Activated T-cell treated with anti-CD3 and anti-CD28 coated beads, Interleukin-2, amount 50 U/mL, for 4 hours (primary cell): Measurements from ENCODE around the gene FOXS1. TPM values are rescaled to one million over a fixed set of nuclear protein-coding genes. Genes with fewer than 3 reads are reported as not detected.
A peak's percentile ranks its signal among the peaks of the same experiment; 100 is the strongest.

Source experiments
- ATAC-seq, 2 donors: fragments of 200-7000 bp; cut with Tn5 transposase; one replicate each; pipeline ENCODE4 v1.10.0; 2021
- DNase-seq: peaks from one replicate; pipeline ENCODE4 v3.0.0-alpha.2; 2020
- H3K27me3 Mint-ChIP-seq: one replicate; pipeline ENCODE4 v1.8.0; 2021; ENCODE audit warnings: low read depth, mixed read lengths
- H3K36me3 Mint-ChIP-seq: one replicate; pipeline ENCODE4 v1.8.0; 2022; ENCODE audit warnings: mixed read lengths; ENCODE audit not compliant: insufficient read depth
- H3K4me1 Mint-ChIP-seq: one replicate; pipeline ENCODE4 v1.8.0; 2021; ENCODE audit warnings: low read depth, mixed read lengths
- H3K4me3 Mint-ChIP-seq: one replicate; pipeline ENCODE4 v1.8.0; 2021; ENCODE audit warnings: mild to moderate bottlenecking, moderate library complexity, mixed read lengths
- H3K9me3 Mint-ChIP-seq: one replicate; pipeline ENCODE4 v1.8.0; 2021; ENCODE audit warnings: mixed read lengths
- total RNA-seq, 3 donors: library from RNA; stranded (reverse); gene quantifications; one replicate each; pipeline ENCODE4 v1.2.1, GENCODE V29; 2021

FOXS1 gene
- total RNA-seq, 3 donors from 2014 or later, result not detected

GRCh38 chr20:31866221-31866620 lies 20.8 kb upstream of the FOXS1 start:
- Mint-ChIP-seq H3K4me1 (peaks cover 18% of the 10 kb centered on the region), H3K27me3 (peaks cover 29% of the 10 kb centered on the region), H3K9me3 (no peaks in the 10 kb centered on the region), H3K4me3 (no peak overlapping the region), H3K36me3 (no peaks in the 10 kb centered on the region)
- DNase-seq (no peak), ATAC-seq (no peak)

GRCh38 chr20:31864521-31865400 lies 19.4 kb upstream of the FOXS1 start:
- Mint-ChIP-seq H3K36me3 (no peaks in the 10 kb centered on the region), H3K4me1 (peaks cover 12% of the 10 kb centered on the region), H3K9me3 (no peaks in the 10 kb centered on the region), H3K27me3 (peaks cover 30% of the 10 kb centered on the region), H3K4me3 (no peak overlapping the region)
- DNase-seq, result no peak
- ATAC-seq, result no peak

GRCh38 chr20:31863296-31864085 lies 18.1 kb upstream of the FOXS1 start:
- DNase-seq, result no peak
- H3K9me3 Mint-ChIP-seq, result no peaks in the 10 kb centered on the region
- H3K4me3 Mint-ChIP-seq, result no peak overlapping the region
- no peak for ATAC-seq
- H3K36me3 Mint-ChIP-seq, result no peaks in the 10 kb centered on the region
- peaks cover 28% of the 10 kb centered on the region for H3K27me3 Mint-ChIP-seq
- peaks cover 8% of the 10 kb centered on the region for H3K4me1 Mint-ChIP-seq

GRCh38 chr20:31862506-31862905 lies 17.1 kb upstream of the FOXS1 start:
- Mint-ChIP-seq H3K4me3 (no peak overlapping the region), H3K4me1 (peaks cover 9% of the 10 kb centered on the region), H3K27me3 (peaks cover 29% of the 10 kb centered on the region), H3K36me3 (no peaks in the 10 kb centered on the region), H3K9me3 (no peaks in the 10 kb centered on the region)
- DNase-seq (no peak), ATAC-seq (no peak)

- DNase-seq (no peak), ATAC-seq (no peak)
- Mint-ChIP-seq H3K9me3 (no peaks in the 10 kb centered on the region), H3K27me3 (peaks cover 29% of the 10 kb centered on the region), H3K4me3 (peak overlapping the region; percentile 65), H3K4me1 (peaks cover 9% of the 10 kb centered on the region), H3K36me3 (no peaks in the 10 kb centered on the region)
Observed at GRCh38 chr20:31862157-31862470, 16.7 kb upstream of the FOXS1 start.

GRCh38 chr20:31861385-31862156 lies 16.2 kb upstream of the FOXS1 start:
- Mint-ChIP-seq H3K9me3 (no peaks in the 10 kb centered on the region), H3K4me3 (peak overlapping the region; percentile 65), H3K27me3 (peaks cover 29% of the 10 kb centered on the region), H3K36me3 (no peaks in the 10 kb centered on the region), H3K4me1 (peaks cover 9% of the 10 kb centered on the region)
- ATAC-seq (peak; percentile 92 to 96), DNase-seq (peak; percentile 56)

- peaks cover 9% of the 10 kb centered on the region for H3K4me1 Mint-ChIP-seq
- H3K4me3 Mint-ChIP-seq, result peak overlapping the region; percentile 19
- ATAC-seq (peak; percentile 52), DNase-seq (no peak)
- no peaks in the 10 kb centered on the region for H3K9me3 Mint-ChIP-seq
- peaks cover 29% of the 10 kb centered on the region for H3K27me3 Mint-ChIP-seq
- no peaks in the 10 kb centered on the region for H3K36me3 Mint-ChIP-seq
Observed at GRCh38 chr20:31861135-31861384, 15.7 kb upstream of the FOXS1 start.

- peaks cover 9% of the 10 kb centered on the region for H3K4me1 Mint-ChIP-seq
- H3K27me3 Mint-ChIP-seq, result peaks cover 29% of the 10 kb centered on the region
- no peaks in the 10 kb centered on the region for H3K9me3 Mint-ChIP-seq
- H3K36me3 Mint-ChIP-seq, result no peaks in the 10 kb centered on the region
- ATAC-seq (no peak), DNase-seq (no peak)
- H3K4me3 Mint-ChIP-seq, result peak overlapping the region; percentile 19
Observed at GRCh38 chr20:31860390-31861134, 15.2 kb upstream of the FOXS1 start.

- DNase-seq (no peak), ATAC-seq (no peak)
- no peak overlapping the region for H3K4me3 Mint-ChIP-seq
- H3K4me1 Mint-ChIP-seq, result peaks cover 9% of the 10 kb centered on the region
- H3K27me3 Mint-ChIP-seq, result peaks cover 29% of the 10 kb centered on the region
- H3K9me3 Mint-ChIP-seq, result no peaks in the 10 kb centered on the region
- no peaks in the 10 kb centered on the region for H3K36me3 Mint-ChIP-seq
Observed at GRCh38 chr20:31859998-31860380, 14.6 kb upstream of the FOXS1 start.

- H3K27me3 Mint-ChIP-seq, result peaks cover 29% of the 10 kb centered on the region
- H3K9me3 Mint-ChIP-seq, result no peaks in the 10 kb centered on the region
- H3K4me3 Mint-ChIP-seq, result no peak overlapping the region
- no peaks in the 10 kb centered on the region for H3K36me3 Mint-ChIP-seq
- ATAC-seq, result no peak
- no peak for DNase-seq
- H3K4me1 Mint-ChIP-seq, result peaks cover 9% of the 10 kb centered on the region
Observed at GRCh38 chr20:31859266-31859997, 14.0 kb upstream of the FOXS1 start.

GRCh38 chr20:31858760-31859083 lies 13.3 kb upstream of the FOXS1 start:
- Mint-ChIP-seq H3K36me3 (no peaks in the 10 kb centered on the region), H3K4me3 (no peak overlapping the region), H3K9me3 (no peaks in the 10 kb centered on the region), H3K27me3 (peaks cover 32% of the 10 kb centered on the region), H3K4me1 (peaks cover 9% of the 10 kb centered on the region)
- ATAC-seq, result no peak
- no peak for DNase-seq

GRCh38 chr20:31857861-31858759 lies 12.7 kb upstream of the FOXS1 start:
- Mint-ChIP-seq H3K27me3 (peaks cover 32% of the 10 kb centered on the region), H3K4me1 (peaks cover 9% of the 10 kb centered on the region), H3K36me3 (no peaks in the 10 kb centered on the region), H3K4me3 (no peak overlapping the region), H3K9me3 (no peaks in the 10 kb centered on the region)
- ATAC-seq (no peak), DNase-seq (no peak)

GRCh38 chr20:31856516-31856915 lies 11.1 kb upstream of the FOXS1 start:
- no peaks in the 10 kb centered on the region for H3K9me3 Mint-ChIP-seq
- no peak overlapping the region for H3K4me3 Mint-ChIP-seq
- peaks cover 4% of the 10 kb centered on the region for H3K4me1 Mint-ChIP-seq
- peaks cover 28% of the 10 kb centered on the region for H3K27me3 Mint-ChIP-seq
- ATAC-seq (no peak), DNase-seq (no peak)
- H3K36me3 Mint-ChIP-seq, result no peaks in the 10 kb centered on the region
